Colonic mucosa (tissue), 4 donors: ENCODE results near the gene PRDM10. TPM values are rescaled to one million over a fixed set of nuclear protein-coding genes. Genes with fewer than 3 reads are reported as not detected.

Experiments
- DNase-seq: peaks from one replicate; pipeline ENCODE4 v3.0.0-alpha.2; 2020
- H3K27ac ChIP-seq: fragments of 200-600 bp; one replicate; pipeline ENCODE4 v1.8.0; 2021
- H3K27me3 ChIP-seq: fragments of 200-600 bp; one replicate; pipeline ENCODE4 v1.8.0; 2021
- H3K36me3 ChIP-seq: fragments of 200-600 bp; one replicate; pipeline ENCODE4 v1.8.0; 2021
- H3K4me1 ChIP-seq: fragments of 200-600 bp; one replicate; pipeline ENCODE4 v1.8.0; 2021; ENCODE audit warnings: mild to moderate bottlenecking
- H3K4me3 ChIP-seq: fragments of 200-600 bp; one replicate; pipeline ENCODE4 v1.8.0; 2021
- H3K9ac ChIP-seq, 2 donors: one replicate each; pipeline ENCODE4 v1.7.0; 2013; ENCODE audit warnings: control low read depth in 2 of 2, low read depth in 2 of 2, low read length in 2 of 2
- H3K9me3 ChIP-seq: fragments of 200-600 bp; one replicate; pipeline ENCODE4 v1.8.0; 2021
- CTCF ChIP-seq: fragments of 200-600 bp; IDR thresholded peaks from one replicate; pipeline ENCODE4 v1.8.0; 2022; ENCODE audit warnings: antibody characterized with exemption, mild to moderate bottlenecking
- intact Hi-C: fragments of 100-400 bp; cut with DNase I; formaldehyde crosslinking; loops from one replicate; pipeline ENCODE4 v1.14.1; 2022
- total RNA-seq, 2 donors: library from RNA; stranded (reverse); fragmentation: NEBNext Ultra II Directional in 1 of 2; extraction: Animal tissue kit (Norgen Biotek cat#: 25700) in 1 of 2; gene quantifications; one replicate each; pipeline ENCODE4 v1.2.1, GENCODE V29; 2021
- donor health status: healthy.
- donor health status: DM: no; HTN: no; CAD: no.
- donor health status: DM: no; HTN: no; CAD: no.

The PRDM10 gene
- total RNA-seq, 2 donors from 2014 or later = 11.0 to 18.3 TPM

- H3K9me3 ChIP-seq = no peaks in the 10 kb centered on the region
- intact Hi-C loops = no loop called here
- H3K4me3 ChIP-seq = peak overlapping the region; percentile 66
- H3K27ac ChIP-seq = peak overlapping the region; percentile 99
- no peaks in the 10 kb centered on the region for H3K27me3 ChIP-seq
- peak; percentile 32 for DNase-seq
- no peak for TF ChIP-seq CTCF
- no peaks in the 10 kb centered on the region for H3K36me3 ChIP-seq
- H3K9ac ChIP-seq = peak overlapping the region; percentile 98
- peaks cover 7% of the 10 kb centered on the region for H3K4me1 ChIP-seq
These were observed 2.0 kb downstream of the PRDM10 start for GRCh38 chr11:130000552-130001176.

- intact Hi-C loops = loop anchor here (10.0 kb wide), 1 partner anchor 135 kb away; no protein-coding TSS in a partner anchor
- H3K9ac ChIP-seq = no peak overlapping the region
- no peaks in the 10 kb centered on the region for H3K36me3 ChIP-seq
- H3K9me3 ChIP-seq = no peaks in the 10 kb centered on the region
- H3K27me3 ChIP-seq = no peaks in the 10 kb centered on the region
- peaks cover 7% of the 10 kb centered on the region for H3K4me1 ChIP-seq
- TF ChIP-seq CTCF = no peak
- peak; percentile 42 for DNase-seq
- peak overlapping the region; percentile 99 for H3K27ac ChIP-seq
- H3K4me3 ChIP-seq = no peak overlapping the region
These were observed 3.2 kb downstream of the PRDM10 start for GRCh38 chr11:129999407-129999806.

- Histone ChIP-seq H3K9ac (no peak overlapping the region), H3K27me3 (no peaks in the 10 kb centered on the region), H3K4me1 (peaks cover 7% of the 10 kb centered on the region), H3K9me3 (no peaks in the 10 kb centered on the region), H3K27ac (peak overlapping the region; percentile 99), H3K36me3 (no peaks in the 10 kb centered on the region), H3K4me3 (no peak overlapping the region)
- intact Hi-C loops = loop anchor here (10.0 kb wide), 1 partner anchor 136 kb away; no protein-coding TSS in a partner anchor
- peak; percentile 20 for DNase-seq
- TF ChIP-seq CTCF = no peak
These were observed 3.7 kb downstream of the PRDM10 start for GRCh38 chr11:129998905-129999304.

- no peak for TF ChIP-seq CTCF
- Histone ChIP-seq H3K9me3 (no peaks in the 10 kb centered on the region), H3K4me1 (peaks cover 7% of the 10 kb centered on the region), H3K4me3 (no peak overlapping the region), H3K9ac (peak overlapping the region in 1 of 2 donors; percentile 21), H3K36me3 (no peaks in the 10 kb centered on the region), H3K27me3 (no peaks in the 10 kb centered on the region), H3K27ac (peak overlapping the region; percentile 99)
- intact Hi-C loops = loop anchor here (10.0 kb wide), 1 partner anchor 137 kb away; no protein-coding TSS in a partner anchor
- no peak for DNase-seq
These were observed 4.5 kb downstream of the PRDM10 start for GRCh38 chr11:129998107-129998506.

GRCh38 chr11:129997513-129997912, 5.1 kb downstream of the PRDM10 start:
- no peak overlapping the region for H3K9ac ChIP-seq
- no peak for TF ChIP-seq CTCF
- intact Hi-C loops = loop anchor here (10.0 kb wide), 1 partner anchor 137 kb away; no protein-coding TSS in a partner anchor
- no peaks in the 10 kb centered on the region for H3K27me3 ChIP-seq
- no peak overlapping the region for H3K27ac ChIP-seq
- no peak overlapping the region for H3K4me3 ChIP-seq
- peaks cover 7% of the 10 kb centered on the region for H3K4me1 ChIP-seq
- H3K9me3 ChIP-seq = no peaks in the 10 kb centered on the region
- no peak for DNase-seq
- no peaks in the 10 kb centered on the region for H3K36me3 ChIP-seq
